Natural killer cell (primary cell): ENCODE measurements around the gene RNF167. TPM values are rescaled to one million over a fixed set of nuclear protein-coding genes. Genes with fewer than 3 reads are reported as not detected.

Experiments used
- ATAC-seq, 3 donors: fragments of 150-1000 bp in 2 of 3; fragments of 200-7000 bp in 1 of 3; cut with Tn5 transposase; 1 replicate in 1 of 3; 2 replicates in 2 of 3; pipeline ENCODE4 v1.10.0; 2021; ENCODE audit warnings: mild to moderate bottlenecking in 2 of 3, moderate library complexity in 2 of 3
- DNase-seq, 2 donors: peaks; one replicate each; pipeline versions ENCODE4 v3.0.0 to v3.0.0-alpha.2; 2013 to 2021; ENCODE audit warnings: mixed read lengths in 1 of 2
- H3K27ac ChIP-seq: one replicate; pipeline ENCODE4 v1.5.1; 2013; ENCODE audit warnings: mild to moderate bottlenecking, low read length
- H3K27me3 ChIP-seq: one replicate; pipeline ENCODE4 v1.6.1; 2013; ENCODE audit warnings: low read length; ENCODE audit not compliant: control insufficient read depth, insufficient read depth
- H3K36me3 ChIP-seq: one replicate; pipeline ENCODE4 v1.6.1; 2013; ENCODE audit warnings: low read length; ENCODE audit not compliant: control insufficient read depth, insufficient read depth
- H3K4me1 ChIP-seq: one replicate; pipeline ENCODE4 v1.6.1; 2013; ENCODE audit warnings: low read length; ENCODE audit not compliant: control insufficient read depth, insufficient read depth
- H3K4me3 ChIP-seq: one replicate; pipeline ENCODE4 v1.5.1; 2013; ENCODE audit warnings: low read length
- H3K9me3 ChIP-seq: one replicate; pipeline ENCODE4 v1.6.1; 2013; ENCODE audit warnings: low read length; ENCODE audit not compliant: control insufficient read depth, insufficient read depth
- H3K27ac Mint-ChIP-seq, 2 donors: one replicate each; pipeline ENCODE4 v1.8.0; 2022; ENCODE audit warnings: mild to moderate bottlenecking in 2 of 2, mixed read lengths in 2 of 2, moderate library complexity in 1 of 2
- H3K27me3 Mint-ChIP-seq, 2 donors: one replicate each; pipeline ENCODE4 v1.8.0; 2022; ENCODE audit warnings: low read depth in 2 of 2, mixed read lengths in 2 of 2
- H3K36me3 Mint-ChIP-seq: one replicate; pipeline ENCODE4 v1.8.0; 2022; ENCODE audit warnings: mixed read lengths
- H3K4me1 Mint-ChIP-seq, 2 donors: one replicate each; pipeline ENCODE4 v1.8.0; 2022; ENCODE audit warnings: mixed read lengths in 2 of 2
- H3K4me3 Mint-ChIP-seq: one replicate; pipeline ENCODE4 v1.8.0; 2022; ENCODE audit warnings: mild to moderate bottlenecking, moderate library complexity, mixed read lengths
- H3K9me3 Mint-ChIP-seq, 2 donors: one replicate each; pipeline ENCODE4 v1.8.0; 2022; ENCODE audit warnings: mixed read lengths in 2 of 2
- CTCF ChIP-seq: fragments of 200-600 bp; IDR thresholded peaks from one replicate; pipeline ENCODE4 v1.8.0; 2022; ENCODE audit warnings: antibody characterized with exemption
- WGBS: methylation state at CpG from one replicate; pipeline ENCODE4 v1.1.7; 2013; ENCODE audit warnings: missing lambda C conversion rate; ENCODE audit not compliant: insufficient coverage; 5-methylcytosine and 5-hydroxymethylcytosine counted together
- intact Hi-C: fragments of 100-400 bp; cut with micrococcal nuclease; formaldehyde crosslinking; loops from one replicate; pipeline ENCODE4 v1.14.2; 2022
- total RNA-seq, 4 donors: library from RNA; stranded (reverse); fragments of 120-200 nt in 1 of 4; gene quantifications; one replicate each; pipeline versions ENCODE4 v1.2.3 to v1.2.4, GENCODE V29; 2013 to 2022

RNF167 gene
- total RNA-seq, 3 donors from 2014 or later (not counting 1 experiment from before 2014, with no cell fraction given) = 149 to 189 (median 177) TPM

DNA sequence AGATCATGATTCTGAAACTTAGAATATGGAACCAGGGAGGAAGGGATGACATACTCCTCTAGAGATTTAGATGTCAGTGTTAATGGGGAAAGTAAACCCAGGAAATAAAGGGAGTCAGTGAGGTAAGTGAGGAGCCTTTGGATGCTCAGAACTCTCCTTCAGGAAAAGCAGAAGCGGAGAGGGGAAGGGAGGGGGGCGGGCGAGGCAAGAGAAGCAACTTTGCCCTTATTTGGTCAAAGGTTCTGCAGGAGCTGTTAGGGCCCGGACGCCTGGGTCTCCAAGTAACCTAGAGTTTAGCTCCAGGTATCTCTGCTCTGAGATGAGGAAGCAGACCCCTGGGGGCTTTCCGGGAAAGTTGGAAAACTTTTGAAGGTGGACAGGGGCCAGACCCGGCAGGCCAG is 6.9 kb downstream of the RNF167 start:
- H3K27ac ChIP-seq = peak overlapping the region; percentile 96
- H3K4me3 ChIP-seq = peak overlapping the region; percentile 99
- peak overlapping the region; percentile 87 to 93 for H3K27ac Mint-ChIP-seq
- peaks cover 64% of the 10 kb centered on the region for H3K4me1 ChIP-seq
- intact Hi-C loops = loop anchor here (5.0 kb wide), 1 partner anchor 470 kb away; the partner anchor contains the start of gene NUP88
- TF ChIP-seq CTCF = no peak
- peaks cover 50% of the 10 kb centered on the region for H3K36me3 ChIP-seq
- H3K4me1 Mint-ChIP-seq = peaks cover 63 to 71% of the 10 kb centered on the region in 2 donors
- WGBS = 0% methylated on average over 7 of the region's 7 CpGs
- H3K9me3 Mint-ChIP-seq = no peaks in the 10 kb centered on the region
- DNase-seq (no peak), ATAC-seq (no peak)
- no peaks in the 10 kb centered on the region for H3K27me3 ChIP-seq
- no peaks in the 10 kb centered on the region for H3K9me3 ChIP-seq
- H3K36me3 Mint-ChIP-seq = peaks cover 14% of the 10 kb centered on the region
- H3K27me3 Mint-ChIP-seq = peaks cover 0 to 2% of the 10 kb centered on the region in 2 donors
- H3K4me3 Mint-ChIP-seq = peak overlapping the region; percentile 91

DNA sequence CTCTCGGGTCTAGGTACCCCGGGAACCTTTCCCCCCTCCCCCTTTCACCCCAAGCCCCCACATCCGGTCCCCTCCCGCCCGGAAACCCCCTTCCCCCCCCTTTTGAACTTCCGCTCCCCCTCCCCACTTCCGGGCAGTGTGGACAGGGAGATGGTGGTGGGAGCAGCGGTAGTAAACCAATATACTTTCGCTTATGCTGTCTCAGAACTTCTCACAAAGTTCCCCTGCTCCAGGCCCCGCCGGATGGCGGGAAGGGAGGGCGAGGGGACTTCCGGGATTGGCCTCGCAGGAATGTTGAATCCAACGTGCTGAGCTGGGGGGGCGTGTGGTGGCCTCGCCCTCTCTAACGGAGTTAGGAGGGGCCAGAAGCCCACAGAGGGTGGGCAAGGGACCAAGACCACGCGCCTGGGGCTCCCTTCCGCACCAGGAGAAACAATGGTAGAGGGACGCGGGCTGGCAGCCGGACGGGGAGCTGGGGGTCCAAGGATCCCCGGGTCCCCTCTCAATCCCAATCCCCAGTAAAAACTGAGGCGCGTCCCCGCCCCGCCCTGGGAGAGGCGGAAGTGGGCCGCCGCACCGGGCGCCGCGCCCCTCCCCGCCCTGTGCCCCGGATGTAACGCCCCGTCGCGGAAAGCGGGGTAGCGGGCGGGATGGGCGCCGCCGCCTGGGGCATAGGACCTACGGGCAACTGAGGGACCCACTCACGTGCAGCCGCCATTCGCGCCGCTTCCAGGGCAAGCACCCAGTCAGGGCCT is 7.5 kb downstream of the RNF167 start:
- H3K9me3 Mint-ChIP-seq = no peaks in the 10 kb centered on the region
- Histone ChIP-seq H3K4me3 (peak overlapping the region; percentile 99), H3K4me1 (peaks cover 58% of the 10 kb centered on the region), H3K36me3 (peaks cover 46% of the 10 kb centered on the region), H3K27me3 (no peaks in the 10 kb centered on the region), H3K9me3 (no peaks in the 10 kb centered on the region), H3K27ac (peak overlapping the region; percentile 96)
- ATAC-seq (peak; percentile 11 to 40 (median 27)), DNase-seq (peak; percentile 69 to 81)
- 0% methylated on average over 49 of the region's 56 CpGs for WGBS
- TF ChIP-seq CTCF = no peak
- intact Hi-C loops = loop anchor here (1.0 to 5.0 kb wide), 3 partner anchors 7 to 470 kb away; partner anchors contain the start of genes NUP88, RNF167, SLC25A11 and SPAG7
- peak overlapping the region; percentile 87 to 93 for H3K27ac Mint-ChIP-seq
- peaks cover 14% of the 10 kb centered on the region for H3K36me3 Mint-ChIP-seq
- peaks cover 0 to 2% of the 10 kb centered on the region in 2 donors for H3K27me3 Mint-ChIP-seq
- H3K4me3 Mint-ChIP-seq = peak overlapping the region; percentile 91
- H3K4me1 Mint-ChIP-seq = peaks cover 57 to 65% of the 10 kb centered on the region in 2 donors

DNA sequence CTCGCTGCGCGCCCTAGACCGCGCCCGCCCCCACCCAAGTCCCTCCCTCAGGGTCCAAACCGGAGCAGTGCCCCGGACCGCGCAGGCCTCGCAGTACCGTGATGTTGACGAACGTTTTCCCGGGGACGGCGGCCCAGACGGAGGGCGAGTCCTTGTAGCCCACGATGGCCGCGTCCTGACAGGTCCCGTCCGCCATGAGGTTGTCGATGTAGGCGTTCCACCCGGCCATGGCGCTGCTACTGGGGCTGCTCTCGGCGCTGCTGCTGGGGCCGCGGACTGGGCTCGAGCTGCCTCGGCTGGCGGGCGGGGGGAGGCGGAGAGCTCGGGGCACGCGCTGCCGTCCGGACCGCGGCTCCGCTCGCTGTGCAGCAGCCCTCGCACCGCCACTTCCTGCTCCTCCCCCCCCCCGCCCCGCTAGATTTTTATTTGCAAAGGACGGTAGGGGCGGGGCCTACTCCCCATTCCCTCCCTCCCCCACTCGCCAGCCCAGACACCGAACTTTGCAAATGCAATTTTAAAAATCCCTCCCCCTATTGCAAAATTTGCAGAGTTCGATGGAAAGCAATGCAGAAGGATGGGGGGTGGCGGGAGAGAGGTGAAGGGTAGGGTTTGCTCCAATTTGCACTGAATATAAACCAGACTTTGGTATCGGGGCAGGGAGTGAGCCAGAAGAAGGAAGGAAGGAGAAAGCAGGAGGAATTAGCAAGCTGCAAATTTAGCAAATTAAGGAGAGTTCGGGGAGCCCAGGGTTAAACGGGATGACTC is 8.3 kb downstream of the RNF167 start, which contains the start of gene PFN1:
Gene PFN1 (minus strand): TSS at position 365 of the 765 bp plus-strand sequence. CDS start 136 bp downstream, at position 229.
- peaks cover 0 to 2% of the 10 kb centered on the region in 2 donors for H3K27me3 Mint-ChIP-seq
- Histone ChIP-seq H3K27ac (peak within 1 kb of the TSS; percentile 97), H3K4me3 (peak within 1 kb of the TSS; percentile 99), H3K4me1 (peaks cover 50% of the 10 kb centered on the region), H3K36me3 (peaks cover 38% of the 10 kb centered on the region), H3K9me3 (no peaks in the 10 kb centered on the region), H3K27me3 (no peaks in the 10 kb centered on the region)
- TF ChIP-seq CTCF = no peak
- peaks cover 50 to 57% of the 10 kb centered on the region in 2 donors for H3K4me1 Mint-ChIP-seq
- peak within 1 kb of the TSS; percentile 91 for H3K4me3 Mint-ChIP-seq
- peak within 1 kb of the TSS; percentile 87 to 93 for H3K27ac Mint-ChIP-seq
- DNase-seq (peak; percentile 80 to 96), ATAC-seq (peak; percentile 49 to 76 (median 61))
- WGBS = under 1% methylated on average over 53 of the region's 59 CpGs
- intact Hi-C loops = loop anchor here (1.0 to 5.0 kb wide), 3 partner anchors 8 to 469 kb away; partner anchors contain the start of genes NUP88, RNF167, SLC25A11 and SPAG7
- peaks cover 14% of the 10 kb centered on the region for H3K36me3 Mint-ChIP-seq
- H3K9me3 Mint-ChIP-seq = no peaks in the 10 kb centered on the region
